ENCODE results near the gene NR2E1.
A peak's percentile ranks its signal among the peaks of the same experiment; 100 is the strongest.

The NR2E1 gene

GRCh38 chr6:108165714-108166663, at the start of gene NR2E1:
TSS of gene NR2E1 (plus strand) at chr6:108166022. CDS start at chr6:108166766, 744 bp downstream.
- DNase-seq (ENCODE audit: low read depth): no peak
- TF ChIP-seq, protein P1, sequence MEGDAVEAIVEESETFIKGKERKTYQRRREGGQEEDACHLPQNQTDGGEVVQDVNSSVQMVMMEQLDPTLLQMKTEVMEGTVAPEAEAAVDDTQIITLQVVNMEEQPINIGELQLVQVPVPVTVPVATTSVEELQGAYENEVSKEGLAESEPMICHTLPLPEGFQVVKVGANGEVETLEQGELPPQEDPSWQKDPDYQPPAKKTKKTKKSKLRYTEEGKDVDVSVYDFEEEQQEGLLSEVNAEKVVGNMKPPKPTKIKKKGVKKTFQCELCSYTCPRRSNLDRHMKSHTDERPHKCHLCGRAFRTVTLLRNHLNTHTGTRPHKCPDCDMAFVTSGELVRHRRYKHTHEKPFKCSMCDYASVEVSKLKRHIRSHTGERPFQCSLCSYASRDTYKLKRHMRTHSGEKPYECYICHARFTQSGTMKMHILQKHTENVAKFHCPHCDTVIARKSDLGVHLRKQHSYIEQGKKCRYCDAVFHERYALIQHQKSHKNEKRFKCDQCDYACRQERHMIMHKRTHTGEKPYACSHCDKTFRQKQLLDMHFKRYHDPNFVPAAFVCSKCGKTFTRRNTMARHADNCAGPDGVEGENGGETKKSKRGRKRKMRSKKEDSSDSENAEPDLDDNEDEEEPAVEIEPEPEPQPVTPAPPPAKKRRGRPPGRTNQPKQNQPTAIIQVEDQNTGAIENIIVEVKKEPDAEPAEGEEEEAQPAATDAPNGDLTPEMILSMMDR (IDR thresholded peaks at IDR 0.05; ENCODE audit: insufficient read depth, low read depth, low read length, missing control alignments): no peak
- H3K4me3 ChIP-seq (ENCODE audit: low read depth, low read length): no peak within 1 kb of the TSS

GRCh38 chr6:108116546-108117426, 49.0 kb upstream of the NR2E1 start:
- H3K4me3 ChIP-seq (ENCODE audit: low read depth, low read length): no peak overlapping the region; the same call in 1 of the 2 replicates
- TF ChIP-seq, protein P1 (IDR thresholded peaks at IDR 0.05; ENCODE audit: insufficient read depth, low read depth, low read length, missing control alignments): no peak
- no peak for DNase-seq (ENCODE audit: low read depth)

GRCh38 chr6:108117427-108118358, 48.1 kb upstream of the NR2E1 start:
- TF ChIP-seq, protein P1 (IDR thresholded peaks at IDR 0.05; ENCODE audit: insufficient read depth, low read depth, low read length, missing control alignments): no peak
- DNase-seq (ENCODE audit: low read depth): peak; percentile 50
- H3K4me3 ChIP-seq (ENCODE audit: low read depth, low read length): peak overlapping the region; percentile 44

DNA sequence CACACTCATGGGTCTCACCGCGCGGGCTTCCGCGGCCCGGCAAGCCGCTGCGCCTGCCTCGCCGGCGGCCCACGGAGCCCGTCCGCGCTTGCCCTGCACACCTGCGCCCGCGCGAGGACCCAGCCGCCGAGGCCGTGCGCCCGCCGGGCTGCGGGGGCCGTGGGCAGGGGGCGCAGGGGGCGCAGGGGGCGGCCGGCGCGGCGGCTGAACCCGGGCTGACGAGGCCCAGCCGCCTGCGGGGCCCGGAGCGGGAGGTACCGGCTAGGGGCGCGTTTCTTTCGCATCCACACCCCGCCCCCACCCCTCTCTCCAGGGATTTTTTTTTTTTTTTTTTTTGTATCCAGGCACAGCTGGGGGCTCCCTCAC, 47.5 kb upstream of the NR2E1 start:
- H3K4me3 ChIP-seq (ENCODE audit: low read depth, low read length): peak overlapping the region; percentile 44
- no peak for DNase-seq (ENCODE audit: low read depth)

GRCh38 chr6:108118810-108119768, 46.7 kb upstream of the NR2E1 start:
- peak overlapping the region; percentile 38 for H3K4me3 ChIP-seq (ENCODE audit: low read depth, low read length)
- TF ChIP-seq, protein P1 (IDR thresholded peaks at IDR 0.05; ENCODE audit: insufficient read depth, low read depth, low read length, missing control alignments): no peak
- DNase-seq (ENCODE audit: low read depth): no peak

More for the DNA sequence above, 47.5 kb upstream of the NR2E1 start:
- TF ChIP-seq, protein P1 (IDR thresholded peaks at IDR 0.05; ENCODE audit: insufficient read depth, low read depth, low read length, missing control alignments): no peak

Data from GM12865 (cell line).